IPS-NIHi7 (cell line): ENCODE measurements around the gene APOA5.
"Not testable (repeated sequence)": the region's sequence is repeated elsewhere in the genome, so short reads cannot be mapped to it uniquely, and the experiment has no call there.

Source experiments
- DNase-seq: peaks from one replicate; pipeline ENCODE4 v3.0.0; 2012; ENCODE audit warnings: mixed read lengths; ENCODE audit errors: extremely low spot score

Gene APOA5

DNA sequence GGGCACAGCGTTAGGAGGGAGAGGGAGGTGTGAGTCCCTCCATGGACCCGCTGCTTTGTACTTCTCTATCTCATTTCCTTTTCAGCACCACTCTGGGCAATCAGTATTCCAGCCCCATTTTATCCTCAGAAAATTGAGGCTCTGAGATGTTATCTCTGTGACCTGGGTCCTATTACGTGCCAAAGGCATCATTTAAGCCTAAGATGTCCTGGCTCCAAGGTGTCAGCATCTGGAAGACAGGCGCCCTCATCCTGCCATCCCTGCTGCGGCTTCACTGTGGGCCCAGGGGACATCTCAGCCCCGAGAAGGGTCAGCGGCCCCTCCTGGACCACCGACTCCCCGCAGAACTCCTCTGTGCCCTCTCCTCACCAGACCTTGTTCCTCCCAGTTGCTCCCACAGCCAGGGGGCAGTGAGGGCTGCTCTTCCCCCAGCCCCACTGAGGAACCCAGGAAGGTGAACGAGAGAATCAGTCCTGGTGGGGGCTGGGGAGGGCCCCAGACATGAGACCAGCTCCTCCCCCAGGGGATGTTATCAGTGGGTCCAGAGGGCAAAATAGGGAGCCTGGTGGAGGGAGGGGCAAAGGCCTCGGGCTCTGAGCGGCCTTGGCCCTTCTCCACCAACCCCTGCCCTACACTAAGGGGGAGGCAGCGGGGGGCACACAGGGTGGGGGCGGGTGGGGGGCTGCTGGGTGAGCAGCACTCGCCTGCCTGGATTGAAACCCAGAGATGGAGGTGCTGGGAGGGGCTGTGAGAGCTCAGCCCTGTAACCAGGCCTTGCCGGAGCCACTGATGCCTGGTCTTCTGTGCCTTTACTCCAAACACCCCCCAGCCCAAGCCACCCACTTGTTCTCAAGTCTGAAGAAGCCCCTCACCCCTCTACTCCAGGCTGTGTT lies 37.2 kb upstream of the APOA5 start:
- no peak for DNase-seq

DNA sequence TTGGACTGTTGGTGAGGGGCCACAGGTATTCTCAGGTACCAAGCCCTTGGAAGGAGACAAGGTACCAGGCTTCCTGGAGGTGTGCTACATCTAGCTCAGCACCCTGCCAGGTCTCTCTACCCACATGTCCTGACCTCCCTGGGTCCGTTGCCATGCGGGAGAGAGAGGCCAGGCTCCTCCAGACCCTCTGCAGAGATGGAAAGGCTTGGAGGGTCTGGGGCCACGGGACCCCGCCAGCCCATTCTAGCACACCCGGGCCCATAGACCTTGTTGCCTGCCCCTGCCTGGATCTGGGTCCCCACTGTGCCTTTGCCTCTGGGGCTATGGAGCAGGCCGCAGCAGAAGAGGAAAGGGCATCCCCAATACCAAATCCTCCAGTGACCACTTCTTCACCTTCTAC lies 35.8 kb upstream of the APOA5 start:
- DNase-seq, result no peak

DNA sequence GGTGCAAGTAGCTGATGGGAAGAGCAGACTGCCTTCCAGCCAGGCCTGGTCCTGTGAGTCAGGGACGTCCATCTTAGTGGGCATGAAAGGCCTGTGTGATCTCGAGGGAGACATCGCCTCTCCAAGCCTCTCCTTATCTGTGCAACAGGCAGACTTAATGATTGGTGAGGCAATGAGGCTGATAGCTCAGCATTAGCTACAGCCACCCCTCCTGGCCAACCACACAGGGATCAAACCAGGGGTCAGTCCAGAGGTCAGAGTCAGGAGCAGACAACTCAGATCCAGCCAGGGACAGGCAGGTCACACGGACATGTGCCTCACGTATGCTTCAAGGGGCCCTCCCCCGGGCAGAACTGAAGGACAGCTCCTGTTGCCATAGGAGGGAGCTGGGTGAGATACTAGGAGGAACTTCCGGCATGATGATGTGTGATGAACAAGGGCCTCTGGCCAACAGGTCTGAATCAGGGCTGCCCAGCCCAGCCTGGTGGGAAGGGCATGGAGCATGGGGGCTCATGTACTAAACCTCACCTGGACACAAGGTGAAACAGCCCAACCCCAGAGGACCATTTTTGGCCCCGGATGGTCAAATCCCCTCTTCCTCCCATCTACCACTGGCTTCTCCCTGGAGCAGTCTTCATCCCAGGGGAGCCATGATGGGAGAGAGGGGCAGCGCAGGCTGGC lies 35.2 kb upstream of the APOA5 start:
- DNase-seq, result no peak

DNA sequence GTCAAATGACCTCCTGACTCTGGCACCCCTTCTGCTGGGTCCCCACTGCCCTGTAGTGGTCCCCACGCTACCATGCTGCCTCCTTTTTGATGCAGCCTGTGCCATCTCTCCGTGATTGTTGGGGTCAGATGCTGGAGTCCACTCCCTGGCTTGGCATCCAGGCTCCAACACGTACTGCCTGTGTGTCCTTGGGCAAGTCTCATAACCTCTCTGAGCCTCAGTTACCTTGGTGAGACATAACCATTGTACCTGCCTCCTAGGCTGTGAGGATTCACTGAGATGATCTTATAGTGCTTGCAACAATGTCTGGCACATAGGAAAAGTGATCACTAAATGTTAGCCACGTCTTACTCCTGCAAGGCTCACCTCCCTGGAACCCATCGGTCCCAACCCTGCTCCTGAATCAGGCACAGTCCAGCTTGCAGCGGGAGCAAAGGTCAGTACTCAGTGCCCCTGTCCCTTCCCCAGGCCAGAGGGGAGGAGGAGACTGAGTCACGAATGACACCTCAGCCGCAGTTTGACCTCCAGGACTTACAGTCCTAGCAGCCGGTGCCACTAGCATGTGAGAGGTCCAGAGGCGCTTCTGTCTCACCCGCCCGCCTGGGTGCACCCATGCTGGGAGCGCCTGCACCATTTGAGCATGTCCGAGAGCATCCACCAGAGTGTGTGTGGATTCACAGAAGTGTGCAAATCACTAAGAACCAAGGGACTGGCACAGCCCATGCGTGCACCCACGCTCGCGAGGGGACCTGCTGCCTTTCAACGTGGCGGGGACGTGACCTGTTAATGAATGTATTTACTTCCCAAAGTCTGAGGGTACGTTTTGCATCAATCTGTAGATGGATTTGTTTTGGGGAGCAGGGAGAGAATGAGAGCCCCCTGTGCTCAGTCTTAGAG lies 34.4 kb upstream of the APOA5 start:
- DNase-seq, result no peak

DNA sequence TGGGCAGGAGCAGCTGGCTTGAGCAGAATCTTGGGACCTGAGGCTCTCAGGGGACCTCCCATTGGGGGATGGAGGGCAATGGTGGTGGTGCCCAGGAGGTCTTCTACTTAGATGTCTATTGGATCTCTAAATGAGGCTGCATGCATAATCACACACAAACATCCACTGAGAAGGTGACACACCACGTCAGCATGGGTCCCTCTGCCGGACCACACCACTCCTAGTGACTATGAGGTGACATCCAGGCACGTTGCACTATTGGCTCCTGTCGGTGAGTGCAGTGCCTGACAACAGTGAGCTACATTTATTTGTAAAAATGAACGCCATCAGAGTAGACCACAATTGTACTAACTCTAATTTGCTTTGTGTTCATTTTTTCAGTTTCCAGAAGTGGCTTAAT lies 33.8 kb upstream of the APOA5 start:
- no peak for DNase-seq

DNA sequence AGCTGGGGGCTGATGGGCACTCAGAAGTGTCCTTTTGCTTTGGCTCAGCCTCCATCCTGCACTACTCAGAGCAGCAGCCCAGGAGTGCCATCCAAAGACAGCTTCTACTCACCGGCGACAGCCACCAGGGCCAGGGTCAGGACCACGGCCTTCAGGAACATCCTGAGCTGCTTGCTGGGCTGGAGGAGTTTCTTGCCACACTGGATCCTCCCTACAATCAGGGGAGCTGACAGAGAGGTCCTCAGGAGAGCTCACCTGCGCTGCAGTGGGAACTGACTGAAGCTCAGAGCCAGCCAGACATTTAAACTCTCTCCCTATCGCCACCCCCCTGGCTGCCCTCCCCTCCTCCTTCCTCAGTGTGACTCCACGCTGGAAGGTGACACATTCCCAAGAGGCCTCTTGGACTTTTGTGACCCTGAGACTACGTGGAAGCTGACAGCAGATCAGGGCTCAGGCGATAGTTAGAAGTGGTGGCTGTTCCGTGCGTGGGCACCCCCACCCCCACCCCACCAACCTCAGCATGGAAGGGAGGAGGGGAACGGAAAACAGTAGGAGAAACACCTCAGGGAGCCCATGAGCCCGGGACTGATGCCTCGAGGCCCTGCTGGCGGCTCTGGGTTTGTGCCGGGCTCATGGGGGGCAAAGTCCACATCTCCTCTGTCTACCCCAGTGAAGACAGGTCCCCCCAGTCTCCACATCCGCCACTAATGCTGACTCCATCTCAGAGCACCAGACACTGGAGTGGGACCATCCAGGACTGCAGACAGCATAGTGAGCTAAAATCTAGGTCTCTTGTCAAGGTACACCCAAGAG lies 31.6 kb upstream of the APOA5 start, which contains the start of gene APOA4:
TSS of gene APOA4 (minus strand) at position 274 of the 813 bp plus-strand sequence. CDS start at position 161, 113 bp downstream.
- no peak for DNase-seq

DNA sequence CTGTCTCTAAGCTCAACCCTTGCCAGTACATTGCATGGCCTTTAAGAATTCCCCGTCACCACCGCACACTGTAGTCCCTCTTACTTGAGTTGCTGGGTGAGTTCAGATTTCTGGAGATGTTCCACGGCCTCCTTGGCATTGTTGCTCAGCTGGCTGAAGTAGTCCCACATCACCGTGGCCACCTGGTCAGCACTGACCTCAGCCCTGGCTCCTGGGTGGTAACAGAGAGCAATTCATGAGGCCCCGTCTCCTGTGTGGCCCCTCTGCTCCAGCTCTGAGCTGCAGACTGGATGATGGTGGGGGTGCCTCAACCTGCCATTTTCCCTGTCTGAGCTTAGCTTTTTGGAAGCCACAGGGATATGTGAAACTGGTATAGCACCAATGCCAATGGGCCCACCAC lies 30.9 kb upstream of the APOA5 start:
- DNase-seq, result no peak

DNA sequence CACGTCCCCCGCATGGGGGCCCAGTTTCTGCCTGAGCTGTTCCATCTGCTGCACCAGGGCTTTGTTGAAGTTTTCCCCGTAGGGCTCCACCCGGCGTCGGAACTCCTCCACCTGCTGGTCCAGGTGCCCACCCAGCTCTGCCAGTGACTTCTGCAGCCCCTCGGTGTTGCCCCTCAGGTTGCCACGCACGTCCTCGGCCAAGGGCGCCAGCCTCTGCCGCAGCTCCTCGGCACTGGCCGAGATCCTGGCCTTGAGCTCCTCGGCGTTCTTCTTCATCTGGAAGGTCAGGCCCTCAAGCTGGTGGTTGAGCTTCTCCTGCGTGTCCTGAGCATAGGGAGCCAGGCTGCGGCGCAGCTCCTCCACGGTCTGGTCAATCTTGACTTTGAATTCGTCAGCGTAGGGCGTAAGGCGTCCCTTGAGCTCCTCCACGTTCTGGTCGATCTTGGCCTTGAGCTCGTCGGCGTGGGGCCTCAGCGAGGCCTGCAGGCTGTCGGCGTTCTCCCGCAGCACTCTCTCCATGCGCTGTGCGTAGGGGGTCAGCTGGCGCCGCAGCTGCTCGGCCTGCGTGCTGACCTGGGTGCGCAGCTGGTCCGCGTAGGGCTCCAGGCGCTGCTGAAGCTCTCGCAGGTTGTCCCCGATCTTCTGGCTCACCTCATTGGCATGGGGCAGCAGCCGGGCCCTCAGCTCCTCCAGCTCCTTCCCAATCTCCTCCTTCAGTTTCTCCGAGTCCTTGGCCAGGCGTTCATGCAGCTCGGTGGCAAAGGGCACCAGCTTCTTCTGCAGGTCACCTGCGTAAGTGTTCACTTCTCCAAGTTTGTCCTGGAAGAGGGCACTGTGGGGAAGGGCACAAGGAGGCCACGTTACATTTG lies 29.6 kb upstream of the APOA5 start:
- no peak for DNase-seq

DNA sequence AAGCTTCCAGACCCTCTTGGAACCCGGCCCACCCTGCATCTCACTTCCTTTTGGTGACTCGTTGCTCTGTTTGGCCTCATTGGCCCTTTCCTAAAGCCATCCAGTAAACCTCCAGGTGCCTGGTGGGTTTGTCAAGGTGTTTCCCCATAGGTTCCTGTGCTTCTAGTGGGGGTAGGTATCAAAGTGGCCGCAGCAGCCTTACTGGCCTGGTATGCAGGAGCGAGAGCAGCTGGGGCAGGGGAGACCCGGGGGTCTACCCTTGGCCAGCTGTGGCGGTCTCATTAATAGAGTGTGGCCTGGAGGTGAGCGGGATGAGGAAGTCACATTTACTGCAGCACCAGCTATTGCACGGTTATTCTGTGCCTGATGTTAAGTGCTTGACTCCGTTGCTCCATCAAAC lies 27.4 kb upstream of the APOA5 start:
- no peak for DNase-seq

DNA sequence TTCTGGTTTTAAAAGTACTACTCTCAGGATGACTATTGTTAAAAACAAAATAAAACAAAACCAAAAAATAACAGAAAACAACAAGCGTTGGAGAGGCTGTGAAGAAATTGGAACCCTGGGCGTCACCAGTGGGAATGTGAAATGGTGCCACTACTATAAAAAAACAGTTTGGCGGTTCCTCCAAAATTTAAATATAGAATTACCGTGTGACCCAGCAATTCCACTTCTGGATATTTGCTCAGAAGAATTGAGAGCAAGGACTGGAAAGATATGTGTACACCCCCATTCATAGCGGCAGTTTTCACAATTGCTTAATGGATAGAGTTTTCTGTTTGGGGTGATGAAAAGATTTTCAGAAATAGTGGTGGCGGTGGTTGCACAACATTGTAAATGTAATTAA lies 22.8 kb upstream of the APOA5 start:
- DNase-seq, result no peak

DNA sequence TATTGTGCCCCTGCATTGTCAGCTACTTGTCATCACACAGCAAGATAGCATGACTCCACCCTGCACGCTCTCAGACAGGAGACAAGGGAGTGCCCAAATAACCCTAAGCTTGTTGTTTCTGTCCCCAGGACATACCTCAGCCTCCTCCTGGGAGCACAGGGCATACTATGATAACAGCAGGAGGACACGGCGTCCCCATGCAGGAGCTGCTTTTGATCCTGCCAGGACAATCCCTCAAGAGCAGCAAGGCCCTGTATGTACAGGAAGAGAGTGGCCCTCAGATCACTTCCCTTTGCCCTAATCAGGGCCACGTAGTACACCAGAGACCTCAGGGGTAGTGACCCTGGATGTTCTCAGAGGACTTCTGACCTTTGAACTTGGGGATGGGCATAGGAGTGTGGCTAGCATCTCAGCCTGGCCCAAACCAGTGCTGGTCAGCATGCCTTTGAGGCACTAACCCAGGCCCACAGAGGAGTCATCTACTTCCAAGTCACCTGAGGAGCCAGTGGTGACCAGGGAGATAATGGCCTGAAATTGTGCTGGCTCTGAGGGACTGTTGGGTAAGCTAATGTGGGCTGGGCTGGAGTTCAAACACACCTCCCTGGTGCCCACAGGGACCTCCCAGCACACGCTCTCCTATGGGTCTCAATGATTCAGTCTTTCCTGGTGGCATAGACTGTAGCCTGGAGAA lies 22.2 kb upstream of the APOA5 start:
- no peak for DNase-seq

DNA sequence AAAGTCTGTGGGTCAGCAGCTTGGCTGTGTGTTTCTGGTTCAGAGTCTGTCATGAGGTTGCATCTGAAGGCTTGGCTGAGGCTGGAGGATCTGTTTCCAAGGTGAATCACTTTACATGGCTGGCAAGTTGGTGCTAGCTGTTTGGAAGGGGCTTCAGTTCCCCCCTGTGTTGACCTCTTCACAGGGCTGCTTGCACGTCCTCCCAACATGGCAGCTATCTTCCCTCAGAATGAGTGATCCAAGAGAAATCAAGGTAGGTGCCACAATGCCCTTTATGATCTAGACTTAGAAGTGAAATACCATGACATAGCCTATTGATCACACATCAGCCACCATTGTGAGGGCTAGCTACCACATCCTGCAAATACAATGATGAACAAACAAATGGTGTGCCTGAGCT lies 21.5 kb upstream of the APOA5 start:
- DNase-seq, result no peak

DNA sequence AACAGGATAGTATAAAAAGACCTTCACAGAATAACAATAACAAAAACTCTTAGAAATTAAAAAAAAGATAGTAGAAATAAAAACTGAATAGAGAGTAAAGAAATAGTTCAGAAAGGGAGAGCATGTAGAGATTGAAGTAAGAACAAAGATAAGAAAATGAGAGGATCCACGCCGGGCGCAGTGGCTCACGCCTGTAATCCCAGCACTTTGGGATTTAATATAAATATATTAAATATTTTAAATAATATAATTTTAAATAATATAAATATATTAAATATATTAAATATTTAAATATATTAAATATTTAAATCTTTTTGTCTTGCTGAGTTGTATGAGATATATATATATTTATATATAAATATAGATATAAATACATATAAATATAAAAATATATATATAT lies 20.4 kb upstream of the APOA5 start:
- DNase-seq, result no peak

DNA sequence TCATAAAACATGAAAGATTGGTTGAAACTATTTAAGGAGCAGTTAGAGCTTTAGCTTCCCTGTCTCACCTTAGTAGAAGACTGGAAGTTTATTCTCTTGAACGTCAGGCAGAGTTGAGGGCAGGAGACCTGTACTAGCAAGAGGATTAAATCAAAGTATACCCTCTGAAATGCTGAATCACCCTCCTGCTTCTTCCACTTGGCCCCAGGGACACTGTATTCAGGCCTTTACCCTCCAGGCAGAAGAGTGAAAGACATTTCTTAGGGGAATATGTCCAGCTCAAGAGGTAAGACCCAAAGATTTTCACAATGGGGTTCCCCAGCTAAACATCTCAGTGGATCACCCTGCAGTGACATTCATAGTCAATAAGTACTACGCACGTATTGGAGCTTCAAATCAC lies 19.5 kb upstream of the APOA5 start:
- no peak for DNase-seq

DNA sequence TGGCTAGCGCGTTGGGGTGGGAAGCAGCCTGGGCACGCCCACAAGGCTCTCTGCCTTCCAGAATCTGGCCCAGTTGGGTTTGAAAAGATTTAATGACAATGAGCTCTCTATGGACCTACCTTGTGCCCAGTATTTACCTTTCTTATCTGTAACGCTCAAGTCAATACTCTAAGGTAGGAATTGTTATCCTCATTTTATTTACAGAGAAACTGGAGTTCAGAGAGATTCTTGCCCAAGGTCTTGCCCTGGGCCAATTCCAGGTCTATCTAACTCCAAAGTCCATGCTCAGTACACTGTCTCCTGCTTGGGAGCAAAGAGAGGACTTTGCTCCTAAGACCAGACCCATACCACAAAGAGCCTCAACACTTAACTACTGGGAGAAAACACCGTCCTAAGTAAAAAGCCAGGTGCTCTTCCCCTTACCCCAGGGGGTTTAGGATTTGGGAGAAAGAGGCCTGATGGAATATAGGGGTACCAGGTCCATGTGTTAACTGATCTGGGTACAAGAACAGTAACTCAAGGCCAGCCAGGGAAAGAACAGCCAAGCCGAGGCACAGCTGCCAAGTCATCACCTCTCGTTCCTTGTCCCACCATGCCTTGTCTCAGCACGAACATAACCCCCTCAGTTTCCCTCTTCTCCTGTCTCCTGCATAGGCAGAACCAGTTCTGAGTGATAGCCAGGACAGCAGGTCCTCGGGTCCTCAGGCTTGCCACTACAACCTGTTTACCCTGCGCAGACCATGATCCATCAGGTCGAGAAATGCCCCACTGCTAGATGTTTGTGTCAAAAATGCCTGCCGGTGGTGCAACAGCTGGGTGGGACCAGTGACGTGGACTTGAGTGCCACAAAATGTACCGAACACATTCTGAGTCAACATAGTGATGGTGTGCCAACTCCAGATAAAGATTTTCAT lies 16.8 kb upstream of the APOA5 start:
- DNase-seq, result no peak

DNA sequence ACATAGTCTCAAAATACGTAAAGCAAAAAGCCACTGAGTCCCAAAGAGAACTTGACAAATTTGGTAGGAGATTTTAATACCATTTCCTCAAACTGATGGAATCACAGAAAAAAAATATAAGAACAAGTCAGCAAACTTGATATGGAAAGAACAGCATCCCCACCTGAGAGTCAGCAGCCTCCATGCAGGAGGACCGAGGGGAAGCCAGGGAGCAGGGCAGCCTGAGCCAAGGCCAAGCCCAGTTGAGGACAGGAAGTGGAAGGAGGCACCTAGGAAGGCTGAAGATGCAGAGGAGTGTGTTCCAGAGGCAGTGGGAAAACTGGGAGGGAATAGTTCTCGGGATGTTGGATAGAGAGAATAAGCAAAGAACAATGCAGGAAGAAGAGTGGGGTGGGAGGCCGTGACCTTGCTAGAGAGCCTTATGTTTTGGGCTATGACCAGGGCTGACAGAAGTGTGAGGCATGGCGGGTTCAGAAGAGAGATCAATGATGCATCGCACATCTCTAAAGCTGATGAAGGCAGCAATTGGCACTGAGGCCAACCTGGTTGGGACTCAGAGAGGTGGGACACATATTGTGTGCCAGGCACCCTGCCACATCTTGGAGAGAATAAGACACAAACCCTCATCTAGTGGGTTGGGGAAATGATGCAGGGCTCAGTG lies 16.1 kb upstream of the APOA5 start:
- no peak for DNase-seq

DNA sequence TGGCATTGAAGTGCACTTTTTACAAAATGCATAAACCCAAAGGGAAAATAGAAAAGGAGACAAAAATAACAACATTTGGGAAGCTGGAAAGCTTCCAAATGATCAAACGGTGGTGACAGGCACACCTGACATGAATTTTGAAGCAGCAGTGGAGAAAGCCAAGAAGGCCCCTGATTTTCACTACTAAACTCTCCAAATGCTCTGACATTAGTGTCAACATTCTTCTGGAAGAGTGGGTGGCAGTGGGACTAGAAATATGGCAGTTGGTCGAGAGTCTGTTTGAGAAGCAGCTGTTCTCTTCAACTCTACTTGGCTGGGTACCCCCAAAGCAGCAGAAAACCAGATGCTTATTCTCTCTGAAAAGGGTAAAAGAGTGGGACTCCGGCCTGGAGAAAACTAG lies 12.3 kb upstream of the APOA5 start:
- DNase-seq, result no peak

DNA sequence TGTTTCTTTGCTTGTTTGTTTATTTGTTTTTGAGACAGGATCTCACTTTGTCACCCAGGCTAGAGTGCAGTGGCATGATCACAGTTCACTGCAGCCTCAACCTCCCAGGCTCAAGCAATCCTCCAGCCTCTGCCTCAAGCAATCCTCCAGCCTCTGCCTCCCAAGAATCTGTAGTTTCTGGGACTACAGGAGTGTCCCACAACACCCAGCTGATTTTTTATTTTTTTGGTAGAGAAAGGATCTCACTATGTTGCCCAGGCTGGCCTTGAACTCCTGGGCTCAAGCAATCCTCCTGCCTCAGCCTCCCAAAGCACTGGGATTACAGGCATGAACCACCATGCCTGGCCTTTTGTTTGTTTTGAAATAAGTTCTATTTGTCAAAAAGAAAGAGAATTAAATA lies 10.0 kb upstream of the APOA5 start:
- DNase-seq, result not testable (repeated sequence)
